Measurements from ENCODE around the gene CPEB4. TPM values are rescaled to one million over a fixed set of nuclear protein-coding genes. Genes with fewer than 3 reads are reported as not detected.

Gene CPEB4
- total and polyA plus RNA-seq, 2 donors (not counting 3 experiments of a cell fraction or from before 2014, with no cell fraction given) = 11.3 to 16.4 TPM

GRCh38 chr5:173863359-173863758, 24.8 kb upstream of the CPEB4 start:
- Histone ChIP-seq H3K27me3 (ENCODE audit: control insufficient read depth in 2 of 2, insufficient read depth in 2 of 2, low read length in 2 of 2) (no peaks in the 10 kb centered on the region), H4K20me1 (replicated peaks; ENCODE audit: control insufficient read depth, extremely low read depth, insufficient read depth, low read length) (no peaks in the 10 kb centered on the region), H3K9ac (replicated peaks; ENCODE audit: extremely low read depth, insufficient read depth, low read length) (no peak overlapping the region), H3K9me1 (replicated peaks; ENCODE audit: control insufficient read depth, extremely low read depth, insufficient read depth, low read length) (no peaks in the 10 kb centered on the region), H3K4me1 (ENCODE audit: control insufficient read depth, extremely low read depth, insufficient read depth, low read length) (peaks cover 4% of the 10 kb centered on the region), H2AFZ (ENCODE audit: low read depth, low read length) (no peak overlapping the region), H3K4me2 (ENCODE audit: insufficient read depth, low read length) (no peak overlapping the region), H3K4me3 (replicated peaks in 1 of 3; ENCODE audit: insufficient read depth in 1 of 3, low read depth in 1 of 3, low read length in 3 of 3) (no peak overlapping the region), H3K9me3 (replicated peaks; ENCODE audit: control insufficient read depth, insufficient read depth, low read length) (no peaks in the 10 kb centered on the region), H3K27ac (ENCODE audit: insufficient read depth, low read depth, low read length) (no peak overlapping the region), H3K36me3 (ENCODE audit: control insufficient read depth in 2 of 2, extremely low read depth in 1 of 2, insufficient read depth in 2 of 2, low read length in 2 of 2) (no peaks in the 10 kb centered on the region), H3K79me2 (ENCODE audit: control insufficient read depth, insufficient read depth, low read length) (no peaks in the 10 kb centered on the region)
- FAIRE-seq (no peak), DNase-seq (ENCODE audit: low read depth, low spot score) (no peak)
- ChIA-PET CTCF (interaction anchor here (0.7 kb wide), 1 partner anchor 13 kb away, joined by 3 read pairs; no protein-coding TSS in a partner anchor), POLR2A (no interaction called here)
- intact Hi-C loops (cut with micrococcal nuclease) (no loop called here), dilution Hi-C loops (cut with MboI; ENCODE audit: extremely low pct_ligation_motif_present, low sequenced_read_pairs) (no loop called here)
- no peak for TF ChIP-seq POLR2A (IDR thresholded peaks at IDR 0.05; ENCODE audit: low read depth, low read length)
- TF ChIP-seq MYC (IDR thresholded peaks at IDR 0.05; ENCODE audit: low read depth, low read length) = no peak
- no peak for TF ChIP-seq EZH2 (IDR thresholded peaks at IDR 0.05; ENCODE audit: borderline replicate concordance, low read depth, low read length, severe bottlenecking)
- TF ChIP-seq, protein P1, sequence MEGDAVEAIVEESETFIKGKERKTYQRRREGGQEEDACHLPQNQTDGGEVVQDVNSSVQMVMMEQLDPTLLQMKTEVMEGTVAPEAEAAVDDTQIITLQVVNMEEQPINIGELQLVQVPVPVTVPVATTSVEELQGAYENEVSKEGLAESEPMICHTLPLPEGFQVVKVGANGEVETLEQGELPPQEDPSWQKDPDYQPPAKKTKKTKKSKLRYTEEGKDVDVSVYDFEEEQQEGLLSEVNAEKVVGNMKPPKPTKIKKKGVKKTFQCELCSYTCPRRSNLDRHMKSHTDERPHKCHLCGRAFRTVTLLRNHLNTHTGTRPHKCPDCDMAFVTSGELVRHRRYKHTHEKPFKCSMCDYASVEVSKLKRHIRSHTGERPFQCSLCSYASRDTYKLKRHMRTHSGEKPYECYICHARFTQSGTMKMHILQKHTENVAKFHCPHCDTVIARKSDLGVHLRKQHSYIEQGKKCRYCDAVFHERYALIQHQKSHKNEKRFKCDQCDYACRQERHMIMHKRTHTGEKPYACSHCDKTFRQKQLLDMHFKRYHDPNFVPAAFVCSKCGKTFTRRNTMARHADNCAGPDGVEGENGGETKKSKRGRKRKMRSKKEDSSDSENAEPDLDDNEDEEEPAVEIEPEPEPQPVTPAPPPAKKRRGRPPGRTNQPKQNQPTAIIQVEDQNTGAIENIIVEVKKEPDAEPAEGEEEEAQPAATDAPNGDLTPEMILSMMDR (IDR thresholded peaks at IDR 0.05; ENCODE audit: extremely low read depth in 1 of 2, insufficient read depth in 1 of 2, low read depth in 1 of 2, low read length in 2 of 2) = no peak
- no peak for TF ChIP-seq JUN (IDR thresholded peaks at IDR 0.05; ENCODE audit: borderline replicate concordance, insufficient read depth, insufficient read length, low read depth)
- no peak for TF ChIP-seq GATA2 (IDR thresholded peaks at IDR 0.05; ENCODE audit: insufficient read depth, insufficient read length, low read depth, low read length)
- no peak for TF ChIP-seq FOS (IDR thresholded peaks at IDR 0.05; ENCODE audit: borderline replicate concordance, insufficient read depth, low read length)
- no peak for TF ChIP-seq POLR2AphosphoS5 (IDR thresholded peaks at IDR 0.05; ENCODE audit: insufficient read depth, low read depth, low read length)
- TF ChIP-seq MAX (IDR thresholded peaks at IDR 0.05; ENCODE audit: insufficient read depth, insufficient read length) = no peak
- no TSS peak for BruUV-seq (replicated peaks)

Measured in endothelial cell of umbilical vein (primary cell).